GM13976 (cell line): ENCODE data around the gene TMEM175.
A peak's percentile ranks its signal among the peaks of the same experiment; 100 is the strongest.

Experiments used
- DNase-seq: peaks from one replicate; pipeline ENCODE4 v3.0.0; 2012; ENCODE audit warnings: low spot score
- CTCF ChIP-seq: IDR thresholded peaks from 2 replicates; pipeline ENCODE4 v1.5.1; 2012; ENCODE audit warnings: borderline replicate concordance, mild to moderate bottlenecking; ENCODE audit not compliant: insufficient read depth; ENCODE audit errors: extremely low read depth, missing control alignments, control extremely low read depth
- in situ Hi-C: fragments of 300-500 bp; cut with MboI; formaldehyde crosslinking; loops from one replicate; pipeline ENCODE4 v1.12.0; 2022; ENCODE audit warnings: low sequenced_read_pairs, mixed read lengths, inconsistent platforms; ENCODE audit not compliant: unreplicated experiment

Gene TMEM175

GRCh38 chr4:978957-979701 is 46.9 kb downstream of the TMEM175 start:
- TF ChIP-seq CTCF, result no peak
- no peak for DNase-seq
- in situ Hi-C loops, result no loop called here

GRCh38 chr4:982291-982690 is 50.0 kb downstream of the TMEM175 start:
- no peak for TF ChIP-seq CTCF
- in situ Hi-C loops, result no loop called here
- no peak for DNase-seq

- no peak for TF ChIP-seq CTCF
- in situ Hi-C loops, result no loop called here
- no peak for DNase-seq
Measured at GRCh38 chr4:982814-983213, 50.6 kb downstream of the TMEM175 start.

GRCh38 chr4:984336-985054 is 52.2 kb downstream of the TMEM175 start:
- no peak for DNase-seq
- in situ Hi-C loops, result no loop called here
- TF ChIP-seq CTCF, result no peak

GRCh38 chr4:985123-985830 is 53.0 kb downstream of the TMEM175 start:
- TF ChIP-seq CTCF, result no peak
- DNase-seq, result peak; percentile 79
- in situ Hi-C loops, result no loop called here

GRCh38 chr4:986428-986878 is 54.2 kb downstream of the TMEM175 start:
- no peak for DNase-seq
- in situ Hi-C loops, result no loop called here
- TF ChIP-seq CTCF, result no peak
